HEK293 (cell line): ENCODE measurements around the gene LMNTD2.
A peak's percentile ranks its signal among the peaks of the same experiment; 100 is the strongest.

Source experiments
- SALL2 ChIP-seq: fragments of 450-650 bp; formaldehyde crosslinking; IDR thresholded peaks from 2 replicates; pipeline ENCODE4 v1.5.0; 2017; ENCODE audit warnings: missing biosample characterization, mild to moderate bottlenecking, missing genetic modification characterization, borderline replicate concordance
- SETDB1 ChIP-seq: IDR thresholded peaks from one replicate; pipeline ENCODE4 v1.6.1; 2017; ENCODE audit warnings: mild to moderate bottlenecking, low read length, moderate library complexity, mixed read lengths; ENCODE audit not compliant: insufficient read length
- SP7 ChIP-seq: fragments of 450-650 bp; formaldehyde crosslinking; IDR thresholded peaks from 2 replicates; pipeline ENCODE4 v1.5.1; 2016; ENCODE audit warnings: missing biosample characterization, missing genetic modification characterization
- ZBTB10 ChIP-seq: fragments of 450-650 bp; formaldehyde crosslinking; IDR thresholded peaks from 2 replicates; pipeline ENCODE4 v1.5.1; 2016; ENCODE audit warnings: missing biosample characterization, missing genetic modification characterization
- ZBTB6 ChIP-seq: fragments of 450-650 bp; formaldehyde crosslinking; IDR thresholded peaks from 2 replicates; pipeline ENCODE4 v1.5.1; 2017; ENCODE audit warnings: missing biosample characterization, missing genetic modification characterization
- ZEB2 ChIP-seq: fragments of 450-650 bp; formaldehyde crosslinking; IDR thresholded peaks from 2 replicates; pipeline ENCODE4 v1.5.1; 2016; ENCODE audit warnings: missing biosample characterization, missing genetic modification characterization
- ZNF140 ChIP-seq: fragments of 450-650 bp; formaldehyde crosslinking; IDR thresholded peaks from 2 replicates; pipeline ENCODE4 v1.5.1; 2016; ENCODE audit warnings: missing biosample characterization, missing genetic modification characterization
- ZNF26 ChIP-seq: fragments of 450-650 bp; formaldehyde crosslinking; IDR thresholded peaks from 2 replicates; pipeline ENCODE4 v1.5.1; 2016; ENCODE audit warnings: missing biosample characterization, missing genetic modification characterization
- ZNF292 ChIP-seq: fragments of 450-650 bp; formaldehyde crosslinking; IDR thresholded peaks from 2 replicates; pipeline ENCODE4 v1.5.1; 2016; ENCODE audit warnings: low read depth, missing biosample characterization, missing genetic modification characterization, borderline replicate concordance
- ZNF362 ChIP-seq: fragments of 450-650 bp; formaldehyde crosslinking; IDR thresholded peaks from 2 replicates; pipeline ENCODE4 v1.5.1; 2016; ENCODE audit warnings: missing biosample characterization, missing genetic modification characterization
- ZNF398 ChIP-seq: fragments of 450-650 bp; formaldehyde crosslinking; IDR thresholded peaks from 2 replicates; pipeline ENCODE4 v1.5.1; 2017; ENCODE audit warnings: missing biosample characterization, missing genetic modification characterization
- ZNF48 ChIP-seq: fragments of 450-650 bp; formaldehyde crosslinking; IDR thresholded peaks from 2 replicates; pipeline ENCODE4 v1.5.1; 2016; ENCODE audit warnings: missing biosample characterization, missing genetic modification characterization
- ZNF510 ChIP-seq: fragments of 450-650 bp; formaldehyde crosslinking; IDR thresholded peaks from 2 replicates; pipeline ENCODE4 v1.5.1; 2018; ENCODE audit warnings: mild to moderate bottlenecking, missing genetic modification characterization, missing biosample characterization; ENCODE audit not compliant: insufficient replicate concordance
- ZNF518A ChIP-seq: fragments of 450-650 bp; formaldehyde crosslinking; conservative IDR thresholded peaks from 2 replicates; pipeline ENCODE4 v1.5.1; 2016; ENCODE audit warnings: low read depth, missing biosample characterization, missing genetic modification characterization
- ZNF529 ChIP-seq: fragments of 450-650 bp; formaldehyde crosslinking; IDR thresholded peaks from 2 replicates; pipeline ENCODE4 v1.5.1; 2017; ENCODE audit warnings: missing genetic modification characterization, missing biosample characterization; ENCODE audit not compliant: insufficient replicate concordance
- ZNF621 ChIP-seq: fragments of 450-650 bp; formaldehyde crosslinking; IDR thresholded peaks from 2 replicates; pipeline ENCODE4 v1.5.1; 2017; ENCODE audit warnings: missing biosample characterization, missing genetic modification characterization
- ZNF623 ChIP-seq: fragments of 450-650 bp; formaldehyde crosslinking; IDR thresholded peaks from 2 replicates; pipeline ENCODE4 v1.5.1; 2016; ENCODE audit warnings: missing biosample characterization, missing genetic modification characterization
- ZNF654 ChIP-seq: fragments of 450-650 bp; formaldehyde crosslinking; IDR thresholded peaks from 2 replicates; pipeline ENCODE4 v1.5.1; 2016; ENCODE audit warnings: low read depth, missing biosample characterization, missing genetic modification characterization
- ZNF658 ChIP-seq: fragments of 450-650 bp; formaldehyde crosslinking; IDR thresholded peaks from 2 replicates; pipeline ENCODE4; 2016; ENCODE audit warnings: missing biosample characterization, missing genetic modification characterization
- ZNF677 ChIP-seq: fragments of 450-650 bp; IDR thresholded peaks from 2 replicates; pipeline ENCODE4 v1.5.0; 2018; ENCODE audit warnings: missing biosample characterization, mild to moderate bottlenecking, missing genetic modification characterization, moderate library complexity
- ZNF701 ChIP-seq: fragments of 450-650 bp; formaldehyde crosslinking; IDR thresholded peaks from 2 replicates; pipeline ENCODE4 v1.5.1; 2016; ENCODE audit warnings: missing biosample characterization, missing genetic modification characterization
- ZNF76 ChIP-seq: fragments of 450-650 bp; formaldehyde crosslinking; IDR thresholded peaks from 2 replicates; pipeline ENCODE4; 2016; ENCODE audit warnings: low read depth, missing biosample characterization, missing genetic modification characterization, borderline replicate concordance
- ZSCAN30 ChIP-seq: fragments of 450-650 bp; IDR thresholded peaks from 2 replicates; pipeline ENCODE4 v1.5.1; 2018; ENCODE audit warnings: missing biosample characterization, mild to moderate bottlenecking, missing genetic modification characterization, moderate library complexity
- TF ChIP-seq, protein P1 (sequence below): fragments of 450-650 bp; formaldehyde crosslinking; IDR thresholded peaks from 2 replicates; pipeline ENCODE4 v1.5.1; 2016; ENCODE audit warnings: missing biosample characterization, missing genetic modification characterization

Gene LMNTD2

DNA sequence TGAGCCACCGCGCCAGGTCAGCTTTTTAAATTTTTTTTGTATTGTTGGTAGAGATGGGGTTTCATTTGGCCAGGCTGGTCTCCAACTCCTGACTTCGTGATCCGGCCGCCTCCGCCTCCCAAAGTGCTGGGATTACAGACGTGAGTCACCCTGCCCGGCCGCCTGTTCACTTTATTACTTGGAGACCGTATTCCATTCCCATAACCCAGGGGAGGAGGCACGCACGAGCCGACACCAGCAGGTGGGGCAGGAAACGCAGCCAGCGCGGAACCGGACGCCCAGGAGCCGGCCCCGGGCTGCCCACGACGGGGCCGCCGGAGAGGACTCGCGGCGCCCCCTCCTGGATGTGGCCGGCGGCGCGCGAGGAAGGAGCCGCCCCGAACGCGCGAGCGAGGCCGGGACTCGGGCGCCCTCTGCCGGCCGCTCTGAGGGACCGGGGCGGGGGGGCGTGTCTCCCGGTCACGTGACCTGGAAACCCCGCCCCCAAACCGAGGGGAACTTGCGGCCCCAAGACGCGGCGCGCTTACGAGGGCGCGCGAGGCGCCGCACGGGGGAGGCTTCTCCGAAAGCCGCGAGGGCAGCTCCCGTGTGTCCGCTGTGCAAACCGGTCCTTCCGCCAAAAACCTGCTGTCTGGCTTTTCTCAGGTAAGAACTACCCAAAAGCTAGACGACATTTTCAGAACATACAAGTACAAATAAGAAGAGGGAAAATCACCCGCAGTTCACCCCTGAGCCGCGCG lies 41.9 kb downstream of the LMNTD2 start (continued):
- no peak for TF ChIP-seq ZNF518A
- no peak for TF ChIP-seq SETDB1
- TF ChIP-seq ZNF677 (tag by site-specific recombination), result 0 out of 2 replicates have a peak, but pooled peaks have one; percentile 22
- TF ChIP-seq ZNF26 (tag by site-specific recombination), result no peak
- no peak for TF ChIP-seq ZNF48 (tag by site-specific recombination)
- TF ChIP-seq ZNF362 (tag by site-specific recombination), result no peak
- TF ChIP-seq ZEB2 (tag by site-specific recombination), result peak; percentile 70
- TF ChIP-seq ZNF658 (tag by site-specific recombination), result no peak
- TF ChIP-seq ZBTB10 (tag by site-specific recombination), result no peak
- no peak for TF ChIP-seq ZNF654 (tag by site-specific recombination)
- peak; percentile 97 for TF ChIP-seq ZNF510 (tag by site-specific recombination)
- TF ChIP-seq ZNF292 (tag by site-specific recombination), result no peak
- TF ChIP-seq ZNF621, result no peak
- no peak; the same call in 1 of the 2 replicates for TF ChIP-seq ZBTB6 (tag by site-specific recombination)
- TF ChIP-seq SALL2, result no peak
- no peak for TF ChIP-seq ZNF701 (tag by site-specific recombination)
- TF ChIP-seq ZNF623 (tag by site-specific recombination), result no peak
- peak; percentile 62 for TF ChIP-seq SP7
- no peak for TF ChIP-seq ZNF529 (tag by site-specific recombination)
- TF ChIP-seq ZSCAN30 (tag by site-specific recombination), result peak; percentile 94
- TF ChIP-seq, protein P1, sequence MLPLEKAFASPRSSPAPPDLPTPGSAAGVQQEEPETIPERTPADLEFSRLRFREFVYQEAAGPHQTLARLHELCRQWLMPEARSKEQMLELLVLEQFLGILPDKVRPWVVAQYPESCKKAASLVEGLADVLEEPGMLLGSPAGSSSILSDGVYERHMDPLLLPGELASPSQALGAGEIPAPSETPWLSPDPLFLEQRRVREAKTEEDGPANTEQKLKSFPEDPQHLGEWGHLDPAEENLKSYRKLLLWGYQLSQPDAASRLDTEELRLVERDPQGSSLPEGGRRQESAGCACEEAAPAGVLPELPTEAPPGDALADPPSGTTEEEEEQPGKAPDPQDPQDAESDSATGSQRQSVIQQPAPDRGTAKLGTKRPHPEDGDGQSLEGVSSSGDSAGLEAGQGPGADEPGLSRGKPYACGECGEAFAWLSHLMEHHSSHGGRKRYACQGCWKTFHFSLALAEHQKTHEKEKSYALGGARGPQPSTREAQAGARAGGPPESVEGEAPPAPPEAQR (tag by site-specific recombination), result no peak
- no peak for TF ChIP-seq ZNF140
- peak; percentile 48; the same call in 1 of the 2 replicates for TF ChIP-seq ZNF76 (tag by site-specific recombination)
- TF ChIP-seq ZNF398, result no peak
